H1 (cell line): Measurements from ENCODE around the gene SERINC4. TPM values are rescaled to one million over a fixed set of nuclear protein-coding genes. Genes with fewer than 3 reads are reported as not detected.

ENCODE experiments used
- CHD2 ChIP-seq: IDR thresholded peaks from 2 replicates; pipeline ENCODE4 v1.6.1; 2012; ENCODE audit warnings: low read length, improper control_type of control experiment
- CHD7 ChIP-seq: fragments of 300-600 bp; sonication (generic); IDR thresholded peaks from 2 replicates; pipeline ENCODE4 v1.7.1; 2012; ENCODE audit warnings: low read length, moderate library complexity, mild to moderate bottlenecking, inconsistent platforms; ENCODE audit not compliant: insufficient replicate concordance
- EP300 ChIP-seq, 2 experiments: IDR thresholded peaks; 1 replicate in 1 of 2; 2 replicates in 1 of 2; pipeline ENCODE4 v1.6.1; 2011 to 2012; ENCODE audit warnings: low read depth in 2 of 2, low read length in 2 of 2, mild to moderate bottlenecking in 2 of 2, borderline replicate concordance in 1 of 2, inconsistent platforms in 1 of 2, moderate library complexity in 1 of 2
- KDM5A ChIP-seq: fragments of 200-600 bp; IDR thresholded peaks from 2 replicates; pipeline ENCODE4 v1.7.1; 2012; ENCODE audit warnings: mild to moderate bottlenecking, low read length, inconsistent platforms, mixed read lengths
- MAFK ChIP-seq: IDR thresholded peaks from 2 replicates; pipeline ENCODE4 v1.6.1; 2012; ENCODE audit warnings: low read depth, mild to moderate bottlenecking, improper control_type of control experiment, low read length
- RNF2 ChIP-seq: fragments of 200-900, 300-1000 bp; sonication (generic); IDR thresholded peaks from 2 replicates; pipeline ENCODE4 v1.7.1; 2016; ENCODE audit warnings: borderline replicate concordance, low read depth, mild to moderate bottlenecking, antibody characterized with exemption, low read length; ENCODE audit not compliant: poor library complexity, severe bottlenecking; ENCODE audit errors: missing control alignments
- TAF1 ChIP-seq: IDR thresholded peaks from 2 replicates; pipeline ENCODE4 v1.6.1; 2011; ENCODE audit warnings: mild to moderate bottlenecking, low read depth, low read length
- TEAD4 ChIP-seq: IDR thresholded peaks from 2 replicates; pipeline ENCODE4 v1.6.1; 2012; ENCODE audit warnings: low read depth, low read length, inconsistent platforms, mixed read lengths
- USF2 ChIP-seq: IDR thresholded peaks from 2 replicates; pipeline ENCODE4 v1.6.1; 2011; ENCODE audit warnings: low read length, improper control_type of control experiment
- polyA plus RNA-seq, 7 experiments: library from polyadenylated mRNA; depleted of rRNA in 3 of 7; stranded (reverse) in 5 of 7; unstranded in 2 of 7; fragments of >200 nt in 5 of 7; fragments of 200-250 nt in 2 of 7; gene quantifications; 1 replicate in 5 of 7; 2 replicates in 1 of 7; 4 replicates in 1 of 7; pipeline versions ENCODE4 v1.2.1 to v1.2.3, GENCODE V29; 2011 to 2013; ENCODE audit warnings: missing spikeins in 2 of 7, mixed read lengths in 2 of 7
- total RNA-seq: library from RNA; stranded (reverse); fragmentation: NEBNext Ultra II Directional; extraction: Animal tissue kit (Norgen Biotek cat#: 25700); gene quantifications from 2 replicates; pipeline ENCODE4 v1.2.1, GENCODE V29; 2021

The SERINC4 gene
- total and polyA plus RNA-seq, 2 of the 8 experiments (the other 6 are each of a cell fraction or from before 2014, with no cell fraction given): 0.08 TPM; not detected in 1

GRCh38 chr15:43789409-43789808, 10.6 kb downstream of the SERINC4 start (continued):
- TF ChIP-seq CHD7 (no peak), EP300 (IDR thresholded peaks at IDR 0.05; ENCODE audit: borderline replicate concordance in 1 of 2, low read depth in 2 of 2, low read length in 2 of 2) (no peak), TEAD4 (no peak), RNF2 (no peak), CHD2 (no peak), MAFK (no peak), TAF1 (no peak), USF2 (no peak), KDM5A (no peak)
- TF ChIP-seq, all 59 proteins: peak for 0
